Measurements from ENCODE around the gene CKAP5. TPM values are rescaled to one million over a fixed set of nuclear protein-coding genes. Genes with fewer than 3 reads are reported as not detected.

The CKAP5 gene
- total RNA-seq, 2 experiments from 2014 or later, result 23.2 to 26.9 TPM

DNA sequence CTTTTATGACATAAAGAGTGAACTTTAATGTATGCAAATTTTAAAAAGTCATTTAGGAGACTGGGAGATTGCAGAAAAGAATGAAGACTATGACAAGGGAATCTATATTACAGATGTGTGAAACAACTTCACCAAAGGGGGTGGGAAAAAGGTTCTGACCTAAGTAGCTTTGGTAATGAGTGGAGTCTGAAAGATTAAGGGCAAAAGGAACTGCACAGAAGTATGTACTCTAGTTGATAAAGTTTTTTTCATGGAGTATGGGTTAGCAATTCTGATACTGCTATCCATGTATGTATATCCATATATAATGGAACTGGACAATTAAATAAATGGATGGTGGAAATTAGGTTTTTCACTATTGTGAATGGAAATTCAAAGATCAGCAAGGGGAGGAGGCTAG is 9.2 kb downstream of the CKAP5 start:
- Histone ChIP-seq H3K4me3 (ENCODE audit: low read length) (no peak overlapping the region), H3K4me1 (ENCODE audit: insufficient read depth, low read length) (no peaks in the 10 kb centered on the region), H3K27ac (ENCODE audit: low read depth in 1 of 2, low read length in 2 of 2) (no peak overlapping the region), H3K9me3 (ENCODE audit: control insufficient read depth in 1 of 2, insufficient read depth in 1 of 2, low read length in 2 of 2) (no peaks in the 10 kb centered on the region), H3K27me3 (ENCODE audit: control insufficient read depth in 1 of 2, insufficient read depth in 2 of 2, low read length in 2 of 2) (no peaks in the 10 kb centered on the region), H3K36me3 (ENCODE audit: insufficient read depth, low read length) (peaks cover 4% of the 10 kb centered on the region)
- Mint-ChIP-seq H3K4me3 (no peak overlapping the region), H3K9me3 (no peaks in the 10 kb centered on the region), H3K27me3 (no peaks in the 10 kb centered on the region), H3K27ac (no peak overlapping the region), H3K36me3 (ENCODE audit: low read depth) (peaks cover 1% of the 10 kb centered on the region), H3K4me1 (ENCODE audit: low read depth) (peaks cover 43% of the 10 kb centered on the region)
- TF ChIP-seq, protein P1, sequence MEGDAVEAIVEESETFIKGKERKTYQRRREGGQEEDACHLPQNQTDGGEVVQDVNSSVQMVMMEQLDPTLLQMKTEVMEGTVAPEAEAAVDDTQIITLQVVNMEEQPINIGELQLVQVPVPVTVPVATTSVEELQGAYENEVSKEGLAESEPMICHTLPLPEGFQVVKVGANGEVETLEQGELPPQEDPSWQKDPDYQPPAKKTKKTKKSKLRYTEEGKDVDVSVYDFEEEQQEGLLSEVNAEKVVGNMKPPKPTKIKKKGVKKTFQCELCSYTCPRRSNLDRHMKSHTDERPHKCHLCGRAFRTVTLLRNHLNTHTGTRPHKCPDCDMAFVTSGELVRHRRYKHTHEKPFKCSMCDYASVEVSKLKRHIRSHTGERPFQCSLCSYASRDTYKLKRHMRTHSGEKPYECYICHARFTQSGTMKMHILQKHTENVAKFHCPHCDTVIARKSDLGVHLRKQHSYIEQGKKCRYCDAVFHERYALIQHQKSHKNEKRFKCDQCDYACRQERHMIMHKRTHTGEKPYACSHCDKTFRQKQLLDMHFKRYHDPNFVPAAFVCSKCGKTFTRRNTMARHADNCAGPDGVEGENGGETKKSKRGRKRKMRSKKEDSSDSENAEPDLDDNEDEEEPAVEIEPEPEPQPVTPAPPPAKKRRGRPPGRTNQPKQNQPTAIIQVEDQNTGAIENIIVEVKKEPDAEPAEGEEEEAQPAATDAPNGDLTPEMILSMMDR (IDR thresholded peaks at IDR 0.05), result no peak
- no peak for ATAC-seq (ENCODE audit: poor library complexity)
- CTCF ChIA-PET, result interaction anchor here (2.5 kb wide), 1 partner anchor 10 kb away, joined by 6 read pairs; no protein-coding TSS in a partner anchor
- DNase-seq, result no peak
- intact Hi-C loops (cut with DNase I, micrococcal nuclease), result no loop called here
- POLR2A ChIA-PET, result no interaction called here

DNA sequence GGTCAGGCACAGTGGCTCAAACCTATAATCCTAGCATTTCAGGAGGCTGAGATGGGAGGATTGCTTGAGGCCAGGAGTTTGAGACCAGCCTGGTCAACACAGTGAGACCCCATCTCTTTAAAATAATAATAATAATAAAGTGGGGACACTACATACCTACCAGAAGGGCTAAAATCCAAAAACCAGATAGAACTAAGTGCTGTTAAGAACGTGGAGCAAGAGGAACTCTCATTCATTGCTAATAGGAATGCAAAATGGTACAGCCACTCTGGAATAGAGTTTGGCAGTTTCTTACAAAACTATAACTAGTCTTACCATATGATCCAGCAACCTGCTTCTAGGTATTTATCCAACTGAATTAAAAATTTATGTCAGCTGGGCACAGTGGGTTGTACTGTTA is 9.6 kb downstream of the CKAP5 start:
- intact Hi-C loops (cut with DNase I, micrococcal nuclease), result no loop called here
- Histone ChIP-seq H3K27ac (ENCODE audit: low read depth in 1 of 2, low read length in 2 of 2) (no peak overlapping the region), H3K27me3 (ENCODE audit: control insufficient read depth in 1 of 2, insufficient read depth in 2 of 2, low read length in 2 of 2) (no peaks in the 10 kb centered on the region), H3K36me3 (ENCODE audit: insufficient read depth, low read length) (peaks cover 4% of the 10 kb centered on the region), H3K4me1 (ENCODE audit: insufficient read depth, low read length) (no peaks in the 10 kb centered on the region), H3K4me3 (ENCODE audit: low read length) (no peak overlapping the region), H3K9me3 (ENCODE audit: control insufficient read depth in 1 of 2, insufficient read depth in 1 of 2, low read length in 2 of 2) (no peaks in the 10 kb centered on the region)
- Mint-ChIP-seq H3K27ac (no peak overlapping the region), H3K36me3 (ENCODE audit: low read depth) (no peaks in the 10 kb centered on the region), H3K9me3 (no peaks in the 10 kb centered on the region), H3K27me3 (no peaks in the 10 kb centered on the region), H3K4me3 (no peak overlapping the region), H3K4me1 (ENCODE audit: low read depth) (peaks cover 44% of the 10 kb centered on the region)
- no peak for ATAC-seq (ENCODE audit: poor library complexity)
- no peak for DNase-seq
- TF ChIP-seq, protein P1 (IDR thresholded peaks at IDR 0.05), result no peak
- POLR2A ChIA-PET, result no interaction called here
- CTCF ChIA-PET, result no interaction called here

DNA sequence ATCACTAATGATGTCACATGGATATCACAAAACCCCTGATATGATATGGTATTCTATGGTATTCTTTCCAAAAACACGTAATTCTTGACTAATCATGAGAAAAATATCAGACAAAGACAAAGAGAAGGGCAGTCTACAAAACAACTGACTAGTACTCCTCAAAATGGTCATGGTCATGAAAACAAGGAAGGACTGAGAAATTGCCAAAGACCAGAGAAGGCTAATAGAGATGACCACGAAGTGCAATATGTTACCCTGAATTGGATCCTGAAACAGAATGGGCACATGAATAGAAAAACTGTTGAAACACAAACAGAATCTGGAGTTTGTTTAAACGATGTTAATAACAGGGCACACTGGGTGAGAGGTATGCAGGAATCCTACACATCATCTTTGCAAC is 10.2 kb downstream of the CKAP5 start:
- Histone ChIP-seq H3K27ac (ENCODE audit: low read depth in 1 of 2, low read length in 2 of 2) (no peak overlapping the region), H3K27me3 (ENCODE audit: control insufficient read depth in 1 of 2, insufficient read depth in 2 of 2, low read length in 2 of 2) (no peaks in the 10 kb centered on the region), H3K36me3 (ENCODE audit: insufficient read depth, low read length) (peaks cover 4% of the 10 kb centered on the region), H3K4me3 (ENCODE audit: low read length) (no peak overlapping the region), H3K9me3 (ENCODE audit: control insufficient read depth in 1 of 2, insufficient read depth in 1 of 2, low read length in 2 of 2) (no peaks in the 10 kb centered on the region), H3K4me1 (ENCODE audit: insufficient read depth, low read length) (no peaks in the 10 kb centered on the region)
- H3K4me1 Mint-ChIP-seq (ENCODE audit: low read depth), result peaks cover 46% of the 10 kb centered on the region
- intact Hi-C loops (cut with DNase I, micrococcal nuclease), result no loop called here
- no peak overlapping the region for H3K4me3 Mint-ChIP-seq
- no peaks in the 10 kb centered on the region for H3K36me3 Mint-ChIP-seq (ENCODE audit: low read depth)
- CTCF ChIA-PET, result no interaction called here
- no peak for DNase-seq
- no peaks in the 10 kb centered on the region for H3K27me3 Mint-ChIP-seq
- H3K9me3 Mint-ChIP-seq, result no peaks in the 10 kb centered on the region
- TF ChIP-seq, protein P1 (IDR thresholded peaks at IDR 0.05), result no peak
- H3K27ac Mint-ChIP-seq, result no peak overlapping the region
- POLR2A ChIA-PET, result no interaction called here
- ATAC-seq (ENCODE audit: poor library complexity), result no peak

Measured in CD4-positive, alpha-beta T cell (primary cell).